Ishikawa (cell line): ENCODE results near the gene FPR2.

Experiments used
- CEBPB ChIP-seq: IDR thresholded peaks from 2 replicates; pipeline ENCODE4 v1.6.1; 2012
- CREB1 ChIP-seq: IDR thresholded peaks from 2 replicates; pipeline ENCODE4 v1.6.1; 2012; ENCODE audit warnings: low read depth
- EGR1 ChIP-seq: IDR thresholded peaks from 2 replicates; pipeline ENCODE4 v1.6.1; 2012
- EP300 ChIP-seq: IDR thresholded peaks from 2 replicates; pipeline ENCODE4 v1.6.1; 2012; ENCODE audit warnings: borderline replicate concordance
- FOXM1 ChIP-seq: IDR thresholded peaks from 2 replicates; pipeline ENCODE4 v1.6.1; 2012; ENCODE audit warnings: low read depth, borderline replicate concordance
- NFIC ChIP-seq: IDR thresholded peaks from 2 replicates; pipeline ENCODE4 v1.6.1; 2012
- RAD21 ChIP-seq: IDR thresholded peaks from 2 replicates; pipeline ENCODE4 v1.6.1; 2012; ENCODE audit warnings: low read depth
- REST ChIP-seq: IDR thresholded peaks from 2 replicates; pipeline ENCODE4 v1.6.1; 2012; ENCODE audit warnings: low read depth, mild to moderate bottlenecking
- TAF1 ChIP-seq: IDR thresholded peaks from 2 replicates; pipeline ENCODE4 v1.6.1; 2012; ENCODE audit warnings: low read depth, mild to moderate bottlenecking
- TCF12 ChIP-seq: IDR thresholded peaks from 2 replicates; pipeline ENCODE4 v1.6.1; 2012; ENCODE audit warnings: low read depth
- TEAD4 ChIP-seq: IDR thresholded peaks from 2 replicates; pipeline ENCODE4 v1.6.1; 2012
- USF1 ChIP-seq: IDR thresholded peaks from 2 replicates; pipeline ENCODE4 v1.6.1; 2012
- YY1 ChIP-seq: IDR thresholded peaks from 2 replicates; pipeline ENCODE4 v1.6.1; 2012; ENCODE audit warnings: low read depth
- ZBTB7A ChIP-seq: IDR thresholded peaks from 2 replicates; pipeline ENCODE4 v1.6.1; 2012; ENCODE audit warnings: low read depth
- TF ChIP-seq, protein P1 (sequence below): IDR thresholded peaks from 2 replicates; pipeline ENCODE4 v1.6.1; 2012

The FPR2 gene

DNA sequence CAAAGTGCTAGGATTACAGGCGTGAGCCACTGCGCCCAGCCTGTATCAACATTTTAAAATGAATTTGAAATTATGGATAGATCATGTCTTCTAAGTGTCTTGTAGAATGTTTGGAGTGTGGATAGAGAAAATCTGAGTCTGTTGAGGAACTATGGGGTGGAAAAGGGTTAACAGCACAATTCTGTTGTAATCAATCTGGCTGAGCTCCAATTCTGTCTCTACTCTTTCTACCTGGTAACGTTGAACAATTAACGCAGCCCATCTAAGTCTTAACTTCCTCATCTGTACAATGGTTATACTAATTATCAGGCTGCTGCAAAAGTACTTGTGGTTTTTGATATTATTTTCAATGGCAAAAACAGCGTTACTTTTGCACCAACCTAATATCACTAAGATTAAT is 4.1 kb downstream of the FPR2 start:
- TF ChIP-seq EGR1 (no peak), TAF1 (no peak), TEAD4 (no peak), ZBTB7A (no peak), REST (no peak), USF1 (no peak), EP300 (no peak), RAD21 (no peak), TCF12 (no peak), CEBPB (no peak), YY1 (no peak), NFIC (no peak), CREB1 (no peak), FOXM1 (no peak)
- TF ChIP-seq, protein P1, sequence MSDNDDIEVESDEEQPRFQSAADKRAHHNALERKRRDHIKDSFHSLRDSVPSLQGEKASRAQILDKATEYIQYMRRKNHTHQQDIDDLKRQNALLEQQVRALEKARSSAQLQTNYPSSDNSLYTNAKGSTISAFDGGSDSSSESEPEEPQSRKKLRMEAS = no peak

DNA sequence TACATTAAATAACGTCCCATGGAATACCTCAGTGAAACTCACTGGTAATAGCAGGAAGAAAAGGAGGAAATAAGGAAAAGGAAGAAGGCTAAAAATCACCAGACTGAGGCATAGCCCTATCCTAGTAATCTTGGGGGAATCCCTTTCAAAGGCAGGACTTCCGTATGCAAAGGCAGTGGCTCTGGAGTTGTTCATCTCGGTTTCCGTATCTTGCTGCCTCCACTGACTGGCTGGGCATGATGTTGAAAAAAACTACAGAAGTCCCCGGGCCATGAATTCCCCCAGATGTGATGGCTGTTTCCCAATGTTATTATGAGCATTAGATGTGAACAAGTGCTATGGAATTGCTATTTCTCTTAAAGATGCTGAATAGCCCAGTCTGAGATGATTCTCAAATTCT is 5.5 kb downstream of the FPR2 start:
- TF ChIP-seq, protein P1 = no peak

DNA sequence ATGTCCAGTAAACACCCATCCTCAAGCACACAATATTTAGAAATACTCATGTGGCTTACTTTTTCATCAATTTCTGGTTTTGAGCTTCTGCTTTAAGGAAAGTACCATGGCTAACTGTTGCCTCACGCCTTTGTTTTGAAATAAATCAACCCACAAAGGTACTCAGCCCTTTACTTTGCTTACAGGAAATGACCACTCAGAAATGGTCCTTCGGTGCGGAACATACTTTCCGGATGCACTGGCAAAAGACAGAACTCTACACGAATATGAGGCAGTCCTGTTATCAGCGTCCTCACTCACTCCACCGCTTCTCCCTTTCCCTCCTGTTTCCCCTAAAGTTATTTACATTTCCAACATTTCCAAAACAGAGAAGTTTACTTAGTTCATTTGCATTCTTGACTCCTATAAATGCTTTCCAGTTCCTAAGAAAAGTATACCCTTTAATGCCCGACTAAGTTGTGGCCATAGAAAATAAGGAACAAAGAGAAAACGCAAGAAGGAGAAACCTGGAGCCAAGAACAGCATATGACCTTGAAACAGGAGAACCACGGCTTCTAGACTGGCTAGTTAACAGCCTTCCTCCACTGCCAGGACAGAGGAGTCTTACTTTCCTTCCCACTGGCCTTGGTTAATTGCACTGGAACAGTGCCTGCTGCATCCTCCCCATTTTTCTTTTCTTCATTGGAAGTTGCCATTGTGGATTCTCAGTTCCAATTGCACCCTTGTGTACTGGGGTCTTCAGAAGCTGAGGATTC is 10.6 kb downstream of the FPR2 start:
- TF ChIP-seq FOXM1 (no peak), NFIC (no peak)
- TF ChIP-seq, protein P1 = no peak

GRCh38 chr19:51772977-51773376 is 12.0 kb downstream of the FPR2 start:
- TF ChIP-seq, protein P1 = no peak
- TF ChIP-seq NFIC (no peak), YY1 (no peak), ZBTB7A (no peak), REST (no peak), CREB1 (no peak), FOXM1 (no peak), RAD21 (no peak), TAF1 (no peak), CEBPB (no peak), EGR1 (no peak), EP300 (no peak), TCF12 (no peak), USF1 (no peak), TEAD4 (no peak)

DNA sequence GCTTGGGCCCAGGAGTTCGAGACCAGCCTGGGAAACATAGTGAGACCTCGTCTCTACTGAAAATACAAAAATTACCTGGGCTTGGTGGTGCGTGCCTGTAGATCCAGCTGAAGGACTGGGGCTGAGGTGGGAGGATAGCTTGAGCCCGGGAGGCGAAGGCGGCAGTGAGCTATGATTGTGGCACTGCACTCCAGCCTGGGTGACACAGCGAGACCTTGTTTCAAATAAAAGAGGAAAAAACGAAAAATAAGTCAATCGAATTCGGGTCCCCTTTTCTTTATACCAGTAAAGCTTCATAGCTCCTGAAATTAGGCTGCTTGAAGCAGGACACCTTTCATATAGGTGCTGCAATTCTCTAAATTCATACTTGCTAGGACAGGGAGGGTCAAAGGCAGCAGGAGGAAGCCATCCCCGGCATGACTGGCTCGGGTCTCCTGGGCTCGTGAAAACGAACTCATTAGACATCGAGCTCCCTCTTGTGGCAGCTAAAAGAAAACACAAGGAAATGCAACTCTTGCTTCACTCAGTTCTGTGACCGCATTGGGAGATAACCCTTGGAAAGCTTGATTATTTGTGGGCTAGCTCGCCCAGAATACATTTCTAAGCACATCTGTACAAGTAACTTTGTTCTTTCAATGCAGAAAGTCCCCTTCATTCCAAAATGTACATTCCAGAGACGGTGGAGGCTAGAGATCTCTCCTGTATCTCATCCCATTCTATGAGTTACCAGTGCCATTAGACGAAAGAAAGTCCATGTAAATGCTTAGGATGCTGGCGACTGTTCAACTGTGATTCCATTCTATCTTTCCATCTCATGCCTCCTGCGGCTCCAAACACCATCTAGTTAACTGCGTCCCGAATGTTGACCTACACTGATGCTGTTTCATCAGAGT is 16.8 kb downstream of the FPR2 start:
- TF ChIP-seq ZBTB7A = no peak
- TF ChIP-seq USF1 = no peak
- peak; percentile 76 for TF ChIP-seq RAD21
